Thymus (tissue), 11 donors: ENCODE data around the gene CTNNA2. TPM values are rescaled to one million over a fixed set of nuclear protein-coding genes. Genes with fewer than 3 reads are reported as not detected.

Source experiments
- DNase-seq, 9 donors: peaks; one replicate each; pipeline ENCODE4 v3.0.0-alpha.2; 2013; ENCODE audit warnings: low spot score in 9 of 9, low read depth in 6 of 9, missing footprints in 1 of 9
- H3K27ac ChIP-seq, 2 donors: one replicate each; pipeline ENCODE4 v1.5.1; 2013; ENCODE audit warnings: control low read depth in 1 of 2, low read depth in 1 of 2, low read length in 1 of 2, mild to moderate bottlenecking in 1 of 2, moderate library complexity in 1 of 2
- H3K27me3 ChIP-seq, 2 donors: one replicate each; pipeline ENCODE4 v1.5.1; 2013; ENCODE audit warnings: low read length in 1 of 2; ENCODE audit not compliant: control insufficient read depth in 2 of 2, insufficient read depth in 1 of 2
- H3K36me3 ChIP-seq, 2 donors: one replicate each; pipeline ENCODE4 v1.5.1; 2013; ENCODE audit warnings: low read length in 1 of 2, mild to moderate bottlenecking in 1 of 2, moderate library complexity in 1 of 2; ENCODE audit not compliant: control insufficient read depth in 2 of 2, insufficient read depth in 2 of 2
- H3K4me1 ChIP-seq, 2 donors: one replicate each; pipeline ENCODE4 v1.5.1; 2013; ENCODE audit warnings: low read length in 2 of 2; ENCODE audit not compliant: control insufficient read depth in 2 of 2, insufficient read depth in 2 of 2
- H3K4me3 ChIP-seq, 2 donors: one replicate each; pipeline ENCODE4 v1.5.1; 2013; ENCODE audit warnings: low read length in 2 of 2, control low read depth in 1 of 2, mild to moderate bottlenecking in 1 of 2
- H3K9me3 ChIP-seq, 2 donors: one replicate each; pipeline ENCODE4 v1.5.1; 2013; ENCODE audit warnings: low read length in 1 of 2, mild to moderate bottlenecking in 1 of 2; ENCODE audit not compliant: control insufficient read depth in 2 of 2, insufficient read depth in 1 of 2
- WGBS: extraction: QIAGEN DNeasy Blood & Tissue Kit; methylation state at CpG from one replicate; pipeline ENCODE4 v1.1.7; 2013; 5-methylcytosine and 5-hydroxymethylcytosine counted together
- polyA plus RNA-seq: library from polyadenylated mRNA; stranded (reverse); fragments of 200-250 nt; gene quantifications from one replicate; pipeline ENCODE4 v1.2.3, GENCODE V29; 2013
- total RNA-seq: library from RNA; stranded (reverse); fragments of 120-200 nt; gene quantifications from one replicate; pipeline ENCODE4 v1.2.4, GENCODE V29; 2013
- donor health status: healthy.

CTNNA2 gene
- total and polyA plus RNA-seq, 2 donors, result 0.16 to 0.19 TPM

DNA sequence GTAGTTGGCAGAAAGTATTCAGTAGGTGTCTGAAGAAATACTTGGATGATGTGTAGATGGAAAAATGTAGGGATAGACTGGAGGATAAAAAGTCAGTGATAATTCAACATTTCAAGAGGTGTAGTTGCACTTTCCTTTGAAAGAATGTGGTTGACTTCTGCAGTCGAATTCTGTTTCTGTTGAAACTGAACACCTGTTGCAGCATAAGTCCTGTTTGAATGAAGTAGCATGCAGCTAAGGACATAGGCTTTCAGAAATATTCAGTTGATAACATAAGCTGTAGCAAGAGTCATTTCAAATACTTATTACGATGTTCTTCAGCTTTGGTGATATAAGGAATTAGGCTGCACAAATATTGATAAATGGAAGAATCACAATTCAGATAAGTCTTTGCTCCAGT, 1129.6 kb downstream of the CTNNA2 start:
- no peaks in the 10 kb centered on the region for H3K4me1 ChIP-seq
- H3K36me3 ChIP-seq, result no peaks in the 10 kb centered on the region
- no peak overlapping the region for H3K27ac ChIP-seq
- peaks cover 0 to 1% of the 10 kb centered on the region in 2 donors for H3K9me3 ChIP-seq
- H3K4me3 ChIP-seq, result no peak overlapping the region
- H3K27me3 ChIP-seq, result no peaks in the 10 kb centered on the region
- whole genome bisulfite sequencing, result 89% methylated on average over 2 of the region's 2 CpGs
- DNase-seq, result no peak

DNA sequence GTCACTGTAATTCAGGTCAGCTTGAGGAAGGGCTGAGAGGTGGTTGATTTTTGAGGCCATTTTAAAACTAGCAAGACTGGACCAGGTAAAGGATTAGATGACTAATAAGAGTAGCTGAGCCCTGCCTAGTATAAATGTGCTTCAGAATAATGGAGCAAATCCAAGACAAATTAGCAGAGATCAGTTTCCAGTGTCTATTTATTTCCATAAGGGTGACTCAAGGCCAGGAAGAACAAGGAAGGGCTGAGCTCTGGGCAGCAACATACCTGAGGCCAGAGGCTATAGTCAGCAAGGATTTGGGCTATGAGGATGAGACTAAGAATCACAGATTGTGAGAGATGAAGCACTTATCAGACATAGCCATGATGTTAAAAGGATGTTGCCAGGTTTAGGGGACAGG, 1130.7 kb downstream of the CTNNA2 start:
- H3K9me3 ChIP-seq, result peaks cover 0 to 2% of the 10 kb centered on the region in 2 donors

DNA sequence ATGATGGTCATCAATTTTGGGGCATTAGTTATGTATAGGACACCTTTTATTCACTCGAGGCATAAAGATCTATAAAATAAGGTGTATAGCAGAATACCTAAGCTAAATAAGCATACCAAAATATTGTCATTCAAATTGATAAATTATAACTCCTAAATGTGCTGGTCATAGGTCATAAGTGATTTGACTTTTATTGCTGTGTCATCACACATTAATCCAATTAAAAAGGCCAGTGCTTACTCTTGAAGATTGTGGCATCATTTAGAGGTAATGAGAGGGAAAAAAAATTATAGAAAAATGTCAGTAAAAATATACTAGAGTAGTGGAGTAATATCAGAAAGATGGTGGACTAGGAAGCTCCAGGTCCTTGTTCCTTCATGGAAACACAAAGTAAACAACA, 1138.6 kb downstream of the CTNNA2 start:
- Histone ChIP-seq H3K27ac (no peak overlapping the region), H3K36me3 (no peaks in the 10 kb centered on the region), H3K4me1 (no peaks in the 10 kb centered on the region), H3K27me3 (no peaks in the 10 kb centered on the region), H3K9me3 (peaks cover 0 to 2% of the 10 kb centered on the region in 2 donors), H3K4me3 (no peak overlapping the region)
- 85% methylated on average over 1 of the region's 1 CpG for WGBS
- no peak for DNase-seq

More for the DNA sequence above, 1130.7 kb downstream of the CTNNA2 start:
- DNase-seq, result no peak
- Histone ChIP-seq H3K36me3 (no peaks in the 10 kb centered on the region), H3K27ac (no peak overlapping the region), H3K4me3 (no peak overlapping the region), H3K4me1 (no peaks in the 10 kb centered on the region), H3K27me3 (no peaks in the 10 kb centered on the region)

DNA sequence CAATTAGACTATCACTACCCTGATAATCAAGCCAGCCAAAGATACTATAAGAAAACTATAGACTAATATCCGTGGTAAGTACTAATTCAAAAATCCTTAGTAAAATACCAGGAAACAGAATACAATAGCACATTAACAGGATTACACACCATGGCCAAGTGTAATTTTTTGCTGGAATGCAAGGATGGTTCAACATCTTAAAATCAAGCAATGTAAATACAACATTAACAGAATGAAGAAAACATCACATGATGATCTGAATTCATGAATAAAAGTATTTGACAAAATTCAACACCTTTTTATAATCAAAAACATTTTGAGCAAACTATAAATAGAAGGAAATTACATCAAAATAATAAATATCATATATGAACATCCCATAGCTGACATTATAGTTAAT, 1142.4 kb downstream of the CTNNA2 start:
- Histone ChIP-seq H3K4me3 (no peak overlapping the region), H3K27ac (no peak overlapping the region), H3K27me3 (no peaks in the 10 kb centered on the region), H3K36me3 (no peaks in the 10 kb centered on the region), H3K4me1 (no peaks in the 10 kb centered on the region), H3K9me3 (peaks cover 0 to 3% of the 10 kb centered on the region in 2 donors)
- 94% methylated on average over 1 of the region's 1 CpG for WGBS
- no peak for DNase-seq

DNA sequence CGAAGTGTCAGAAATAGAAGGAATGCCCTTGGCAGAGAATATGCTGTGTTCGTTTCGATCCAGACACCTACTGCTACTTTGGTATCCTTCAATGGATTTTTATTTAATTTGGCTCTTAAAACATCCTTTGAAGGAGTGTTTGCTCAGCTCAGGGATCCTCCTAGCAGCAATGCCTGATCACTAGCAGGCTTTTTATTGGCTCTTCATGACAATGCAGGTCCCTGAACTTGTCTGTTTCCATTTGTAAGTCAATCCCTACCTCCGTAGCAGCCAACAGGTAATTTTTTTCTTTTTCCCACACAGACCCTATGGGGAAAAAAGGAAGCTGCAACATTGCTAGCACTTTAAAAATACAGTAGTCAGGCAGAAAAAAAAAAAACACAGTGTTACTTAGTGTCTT, 1157.9 kb downstream of the CTNNA2 start:
- Histone ChIP-seq H3K36me3 (no peaks in the 10 kb centered on the region), H3K27ac (no peak overlapping the region), H3K9me3 (no peaks in the 10 kb centered on the region), H3K4me1 (no peaks in the 10 kb centered on the region), H3K27me3 (no peaks in the 10 kb centered on the region), H3K4me3 (no peak overlapping the region)
- WGBS, result 72% methylated on average over 4 of the region's 4 CpGs
- DNase-seq, result no peak

DNA sequence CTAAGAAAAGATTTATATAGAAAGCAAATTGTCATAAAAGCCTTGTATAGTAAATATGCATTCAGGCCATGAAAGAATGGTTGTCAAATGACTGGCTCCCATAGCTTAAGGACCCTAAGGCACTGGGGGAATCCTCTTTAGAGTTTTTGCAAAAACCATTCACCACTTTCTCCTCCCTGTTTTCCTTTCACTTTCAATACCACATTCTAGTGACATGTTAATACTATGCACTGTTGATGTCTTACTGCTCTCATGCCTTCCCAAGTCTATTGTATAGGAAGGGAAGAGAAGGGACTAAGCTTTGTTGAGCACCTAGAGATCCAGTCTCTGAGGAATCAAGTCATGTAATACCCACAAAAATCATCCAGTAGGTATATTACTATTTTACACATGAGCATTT, 1174.7 kb downstream of the CTNNA2 start:
- no peak overlapping the region for H3K4me3 ChIP-seq
- H3K9me3 ChIP-seq, result peaks cover 0 to 6% of the 10 kb centered on the region in 2 donors
- no peaks in the 10 kb centered on the region for H3K36me3 ChIP-seq
- no peak for DNase-seq
- H3K27ac ChIP-seq, result no peak overlapping the region
- H3K27me3 ChIP-seq, result no peaks in the 10 kb centered on the region
- H3K4me1 ChIP-seq, result no peaks in the 10 kb centered on the region

DNA sequence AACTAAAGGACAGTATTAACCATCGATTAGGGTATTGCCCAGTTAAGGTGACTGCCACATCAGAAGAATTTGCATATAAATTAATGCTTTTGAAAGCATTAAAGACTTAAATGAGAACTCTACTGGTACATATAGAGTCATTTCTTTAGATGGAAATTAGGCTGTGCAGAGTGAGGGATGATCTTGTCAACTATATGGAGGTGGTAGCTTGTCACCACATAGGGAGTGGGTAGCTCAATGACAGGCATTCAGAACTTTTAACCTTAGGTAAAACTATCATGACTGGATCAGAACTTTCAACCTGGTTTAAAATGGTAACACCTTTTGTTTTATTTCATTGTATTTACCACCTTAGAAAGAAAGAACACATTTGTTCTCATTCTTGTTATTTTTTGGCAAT, 1176.3 kb downstream of the CTNNA2 start:
- 77% methylated on average over 1 of the region's 1 CpG for WGBS
- H3K27me3 ChIP-seq, result no peaks in the 10 kb centered on the region
- no peak for DNase-seq

More for the DNA sequence above, 1176.3 kb downstream of the CTNNA2 start:
- Histone ChIP-seq H3K4me1 (no peaks in the 10 kb centered on the region), H3K4me3 (no peak overlapping the region), H3K9me3 (peaks cover 0 to 6% of the 10 kb centered on the region in 2 donors), H3K36me3 (no peaks in the 10 kb centered on the region), H3K27ac (no peak overlapping the region)
